ENCODE measurements around the gene ZHX3.

The ZHX3 gene

GRCh38 chr20:41293269-41294037 is 24.1 kb downstream of the ZHX3 start:
- H3K4me3 ChIP-seq (ENCODE audit: extremely low read depth, insufficient read depth, low read length, poor library complexity, severe bottlenecking): no peak overlapping the region
- WGBS, 2 experiments (ENCODE audit: insufficient coverage in 2 of 2): 50 to 100% methylated on average over 1 of the region's 2 CpGs
- H3K27ac ChIP-seq (ENCODE audit: low read depth, low read length, severe bottlenecking): no peak overlapping the region
- H3K36me3 ChIP-seq (ENCODE audit: control insufficient read depth, insufficient read depth, low read length): no peaks in the 10 kb centered on the region
- H3K9me3 ChIP-seq (ENCODE audit: control insufficient read depth, low read length): no peaks in the 10 kb centered on the region
- peaks cover 8% of the 10 kb centered on the region for H3K4me1 ChIP-seq (ENCODE audit: control insufficient read depth, insufficient read depth, low read length, poor library complexity, severe bottlenecking)

GRCh38 chr20:41290804-41291389 is 26.6 kb downstream of the ZHX3 start:
- Histone ChIP-seq H3K4me1 (ENCODE audit: control insufficient read depth, insufficient read depth, low read length, poor library complexity, severe bottlenecking) (peaks cover 8% of the 10 kb centered on the region), H3K9me3 (ENCODE audit: control insufficient read depth, low read length) (peaks cover 12% of the 10 kb centered on the region), H3K36me3 (ENCODE audit: control insufficient read depth, insufficient read depth, low read length) (no peaks in the 10 kb centered on the region), H3K27ac (ENCODE audit: low read depth, low read length, severe bottlenecking) (no peak overlapping the region), H3K4me3 (ENCODE audit: extremely low read depth, insufficient read depth, low read length, poor library complexity, severe bottlenecking) (no peak overlapping the region)
- 100% methylated on average over 1 of the region's 3 CpGs for WGBS, 2 experiments (ENCODE audit: insufficient coverage in 2 of 2)

- 100% methylated on average over 2 of the region's 2 CpGs; no CpG with 5 or more reads in 1 of the 2 experiments for WGBS, 2 experiments (ENCODE audit: insufficient coverage in 2 of 2)
- peaks cover 12% of the 10 kb centered on the region for H3K9me3 ChIP-seq (ENCODE audit: control insufficient read depth, low read length)
These were observed 30.2 kb downstream of the ZHX3 start for GRCh38 chr20:41287327-41287726.

GRCh38 chr20:41286240-41286851 is 31.2 kb downstream of the ZHX3 start:
- no peak overlapping the region for H3K4me3 ChIP-seq (ENCODE audit: extremely low read depth, insufficient read depth, low read length, poor library complexity, severe bottlenecking)
- H3K36me3 ChIP-seq (ENCODE audit: control insufficient read depth, insufficient read depth, low read length): no peaks in the 10 kb centered on the region
- H3K27ac ChIP-seq (ENCODE audit: low read depth, low read length, severe bottlenecking): no peak overlapping the region
- no peaks in the 10 kb centered on the region for H3K4me1 ChIP-seq (ENCODE audit: control insufficient read depth, insufficient read depth, low read length, poor library complexity, severe bottlenecking)
- H3K9me3 ChIP-seq (ENCODE audit: control insufficient read depth, low read length): peaks cover 12% of the 10 kb centered on the region
- no CpG with 5 or more reads among the region's 2 CpGs for WGBS, 2 experiments (ENCODE audit: insufficient coverage in 2 of 2)

More at GRCh38 chr20:41287327-41287726, 30.2 kb downstream of the ZHX3 start:
- Histone ChIP-seq H3K27ac (ENCODE audit: low read depth, low read length, severe bottlenecking) (no peak overlapping the region), H3K36me3 (ENCODE audit: control insufficient read depth, insufficient read depth, low read length) (no peaks in the 10 kb centered on the region), H3K4me3 (ENCODE audit: extremely low read depth, insufficient read depth, low read length, poor library complexity, severe bottlenecking) (no peak overlapping the region), H3K4me1 (ENCODE audit: control insufficient read depth, insufficient read depth, low read length, poor library complexity, severe bottlenecking) (no peaks in the 10 kb centered on the region)

- Histone ChIP-seq H3K36me3 (ENCODE audit: control insufficient read depth, insufficient read depth, low read length) (no peaks in the 10 kb centered on the region), H3K9me3 (ENCODE audit: control insufficient read depth, low read length) (no peaks in the 10 kb centered on the region), H3K4me3 (ENCODE audit: extremely low read depth, insufficient read depth, low read length, poor library complexity, severe bottlenecking) (no peak overlapping the region), H3K4me1 (ENCODE audit: control insufficient read depth, insufficient read depth, low read length, poor library complexity, severe bottlenecking) (peaks cover 3% of the 10 kb centered on the region), H3K27ac (ENCODE audit: low read depth, low read length, severe bottlenecking) (no peak overlapping the region)
- 81 to 88% methylated on average over 1 to 3 of the region's 3 CpGs for WGBS, 2 experiments (ENCODE audit: insufficient coverage in 2 of 2)
These were observed 37.8 kb downstream of the ZHX3 start for GRCh38 chr20:41279546-41280225.

GRCh38 chr20:41278936-41279335 is 38.6 kb downstream of the ZHX3 start:
- no peaks in the 10 kb centered on the region for H3K36me3 ChIP-seq (ENCODE audit: control insufficient read depth, insufficient read depth, low read length)
- H3K4me3 ChIP-seq (ENCODE audit: extremely low read depth, insufficient read depth, low read length, poor library complexity, severe bottlenecking): no peak overlapping the region
- no peak overlapping the region for H3K27ac ChIP-seq (ENCODE audit: low read depth, low read length, severe bottlenecking)
- H3K9me3 ChIP-seq (ENCODE audit: control insufficient read depth, low read length): no peaks in the 10 kb centered on the region
- WGBS, 2 experiments (ENCODE audit: insufficient coverage in 2 of 2): 91 to 100% methylated on average over 3 to 5 of the region's 5 CpGs
- H3K4me1 ChIP-seq (ENCODE audit: control insufficient read depth, insufficient read depth, low read length, poor library complexity, severe bottlenecking): peaks cover 3% of the 10 kb centered on the region

GRCh38 chr20:41277049-41277448 is 40.5 kb downstream of the ZHX3 start:
- no peak overlapping the region for H3K4me3 ChIP-seq (ENCODE audit: extremely low read depth, insufficient read depth, low read length, poor library complexity, severe bottlenecking)
- no peaks in the 10 kb centered on the region for H3K36me3 ChIP-seq (ENCODE audit: control insufficient read depth, insufficient read depth, low read length)
- H3K9me3 ChIP-seq (ENCODE audit: control insufficient read depth, low read length): no peaks in the 10 kb centered on the region
- H3K27ac ChIP-seq (ENCODE audit: low read depth, low read length, severe bottlenecking): no peak overlapping the region
- WGBS, 2 experiments (ENCODE audit: insufficient coverage in 2 of 2): 100% methylated on average over 1 of the region's 3 CpGs
- H3K4me1 ChIP-seq (ENCODE audit: control insufficient read depth, insufficient read depth, low read length, poor library complexity, severe bottlenecking): peaks cover 3% of the 10 kb centered on the region

GRCh38 chr20:41276317-41276751 is 41.2 kb downstream of the ZHX3 start:
- peaks cover 3% of the 10 kb centered on the region for H3K4me1 ChIP-seq (ENCODE audit: control insufficient read depth, insufficient read depth, low read length, poor library complexity, severe bottlenecking)
- H3K27ac ChIP-seq (ENCODE audit: low read depth, low read length, severe bottlenecking): no peak overlapping the region
- WGBS, 2 experiments (ENCODE audit: insufficient coverage in 2 of 2): 74 to 100% methylated on average over 4 of the region's 9 CpGs
- H3K9me3 ChIP-seq (ENCODE audit: control insufficient read depth, low read length): no peaks in the 10 kb centered on the region
- no peak overlapping the region for H3K4me3 ChIP-seq (ENCODE audit: extremely low read depth, insufficient read depth, low read length, poor library complexity, severe bottlenecking)
- no peaks in the 10 kb centered on the region for H3K36me3 ChIP-seq (ENCODE audit: control insufficient read depth, insufficient read depth, low read length)

- Histone ChIP-seq H3K9me3 (ENCODE audit: control insufficient read depth, low read length) (no peaks in the 10 kb centered on the region), H3K36me3 (ENCODE audit: control insufficient read depth, insufficient read depth, low read length) (no peaks in the 10 kb centered on the region), H3K27ac (ENCODE audit: low read depth, low read length, severe bottlenecking) (no peak overlapping the region), H3K4me3 (ENCODE audit: extremely low read depth, insufficient read depth, low read length, poor library complexity, severe bottlenecking) (no peak overlapping the region), H3K4me1 (ENCODE audit: control insufficient read depth, insufficient read depth, low read length, poor library complexity, severe bottlenecking) (peaks cover 3% of the 10 kb centered on the region)
- 95 to 99% methylated on average over 3 to 4 of the region's 4 CpGs for WGBS, 2 experiments (ENCODE audit: insufficient coverage in 2 of 2)
These were observed 42.2 kb downstream of the ZHX3 start for GRCh38 chr20:41275301-41275731.

GRCh38 chr20:41274152-41274551 is 43.4 kb downstream of the ZHX3 start:
- H3K9me3 ChIP-seq (ENCODE audit: control insufficient read depth, low read length): no peaks in the 10 kb centered on the region
- no CpG with 5 or more reads among the region's 5 CpGs for WGBS, 2 experiments (ENCODE audit: insufficient coverage in 2 of 2)
- no peak overlapping the region for H3K27ac ChIP-seq (ENCODE audit: low read depth, low read length, severe bottlenecking)
- no peaks in the 10 kb centered on the region for H3K4me1 ChIP-seq (ENCODE audit: control insufficient read depth, insufficient read depth, low read length, poor library complexity, severe bottlenecking)
- H3K4me3 ChIP-seq (ENCODE audit: extremely low read depth, insufficient read depth, low read length, poor library complexity, severe bottlenecking): no peak overlapping the region
- H3K36me3 ChIP-seq (ENCODE audit: control insufficient read depth, insufficient read depth, low read length): no peaks in the 10 kb centered on the region

Data from mesodermal cell (in vitro differentiated cells).